Limb (tissue), 2 donors: ENCODE data around the gene CLDND1.
"Not testable (repeated sequence)": the region's sequence is repeated elsewhere in the genome, so short reads cannot be mapped to it uniquely, and the experiment has no call there.

ENCODE experiments used
- DNase-seq, 2 donors: peaks; one replicate each; pipeline ENCODE4 v3.0.0-alpha.2; 2016; ENCODE audit errors: extremely low spot score in 2 of 2

The CLDND1 gene

DNA sequence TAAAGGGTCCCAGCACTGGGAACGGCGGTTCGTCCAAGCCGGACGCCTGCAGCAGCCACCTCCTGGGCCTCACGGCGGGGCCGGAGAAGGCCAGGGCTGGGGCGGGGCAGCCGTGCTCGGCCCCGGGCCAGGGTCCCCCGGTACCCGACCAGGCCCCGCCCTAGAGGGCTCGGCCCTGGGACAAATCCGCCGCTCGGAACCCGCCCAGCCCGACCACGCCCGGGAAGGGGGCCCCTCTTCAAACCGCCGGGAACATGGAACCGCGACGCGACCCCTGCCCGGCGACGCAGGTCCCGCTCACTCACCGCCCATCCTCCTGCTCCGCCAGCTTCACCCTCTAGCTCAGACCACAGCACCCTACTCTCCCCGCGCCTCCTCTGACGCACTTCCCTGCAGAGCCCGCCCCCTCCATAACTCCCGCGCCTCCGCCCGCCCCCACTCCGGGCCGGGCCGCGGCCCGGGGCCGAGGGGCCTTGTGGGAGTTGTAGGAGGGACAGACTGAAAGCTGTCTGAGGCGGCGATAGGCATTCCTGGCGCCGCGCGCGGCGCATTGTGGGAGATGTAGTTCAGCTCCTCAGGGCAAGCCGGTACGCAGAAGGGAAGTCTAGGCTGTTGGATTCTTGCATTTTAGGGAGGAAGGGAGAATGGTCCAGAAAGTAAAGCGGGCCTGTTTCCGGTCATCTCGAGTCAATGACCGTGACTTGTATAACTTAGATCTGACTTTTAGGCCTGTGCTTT, at the start of gene CLDND1:
Gene CLDND1, minus strand, starts transcription at position 359 of the 738 bp plus-strand sequence. CDS start 1,478 bp downstream, outside the sequence.
- peak; percentile 95 to 97 for DNase-seq

DNA sequence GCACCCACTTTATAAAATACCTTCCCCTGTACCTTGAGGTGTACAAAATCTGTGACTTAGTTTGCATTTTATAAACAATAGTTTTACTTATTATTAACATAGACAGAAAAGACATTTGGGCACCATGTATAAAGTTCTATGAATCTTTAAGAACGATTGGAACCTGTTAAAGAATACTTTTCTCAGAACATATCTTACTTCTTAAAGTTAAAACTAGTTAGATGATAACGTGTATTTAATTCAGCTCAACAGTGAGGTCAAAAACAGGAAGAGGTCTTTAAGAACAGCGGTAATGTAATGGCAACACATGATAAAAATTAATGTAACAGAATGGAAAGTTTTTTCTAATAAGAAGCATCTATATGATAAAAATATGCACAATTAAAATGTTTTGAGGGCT, 45.7 kb upstream of the CLDND1 start:
- no peak for DNase-seq

DNA sequence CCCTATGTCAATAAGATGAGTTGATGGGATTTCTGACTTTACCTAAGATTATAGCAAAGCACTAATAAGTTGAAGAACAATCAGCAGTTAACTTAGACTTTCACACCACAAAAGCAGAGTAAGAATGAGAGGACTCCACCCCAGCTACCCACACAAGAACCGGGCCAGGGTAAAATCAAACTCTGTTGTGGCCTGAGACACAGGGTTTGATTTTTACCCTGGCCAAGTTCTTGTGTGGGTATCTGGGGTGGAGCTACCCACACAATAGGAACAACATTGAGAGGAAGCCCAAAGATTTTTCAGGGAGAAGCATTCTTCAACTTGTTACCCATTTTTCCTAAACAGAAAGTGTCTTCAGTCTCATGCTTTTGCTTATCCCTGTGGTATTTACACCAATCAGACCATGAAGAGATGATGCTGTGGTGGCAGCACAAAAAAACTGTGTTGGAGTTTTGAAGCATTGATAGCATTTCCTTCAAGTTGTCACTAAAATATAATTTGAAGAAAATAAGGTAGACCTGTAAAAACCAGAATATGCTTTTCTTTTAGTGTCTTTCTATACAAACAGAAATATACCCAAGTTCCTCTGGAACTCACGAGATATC, 45.1 kb upstream of the CLDND1 start:
- no peak for DNase-seq

DNA sequence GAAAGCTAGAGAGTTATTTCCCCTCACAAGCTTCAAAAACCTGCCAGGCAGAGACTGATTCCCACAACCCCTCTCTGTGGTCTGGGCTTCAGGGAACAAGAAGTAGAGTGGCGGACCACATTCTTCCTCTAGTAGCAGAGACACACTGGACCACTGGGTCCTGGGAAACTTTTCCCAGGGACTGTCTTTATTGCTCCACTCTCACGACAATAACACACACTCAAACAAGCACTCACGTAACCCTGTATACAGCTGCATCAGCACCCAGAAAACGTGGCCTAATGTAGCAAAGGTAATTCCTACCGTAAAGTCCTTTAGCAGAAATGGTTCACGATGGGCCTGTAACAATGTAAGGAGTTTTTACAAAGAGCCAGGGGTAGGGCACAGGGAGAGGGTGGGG, 43.1 kb upstream of the CLDND1 start:
- no peak for DNase-seq

DNA sequence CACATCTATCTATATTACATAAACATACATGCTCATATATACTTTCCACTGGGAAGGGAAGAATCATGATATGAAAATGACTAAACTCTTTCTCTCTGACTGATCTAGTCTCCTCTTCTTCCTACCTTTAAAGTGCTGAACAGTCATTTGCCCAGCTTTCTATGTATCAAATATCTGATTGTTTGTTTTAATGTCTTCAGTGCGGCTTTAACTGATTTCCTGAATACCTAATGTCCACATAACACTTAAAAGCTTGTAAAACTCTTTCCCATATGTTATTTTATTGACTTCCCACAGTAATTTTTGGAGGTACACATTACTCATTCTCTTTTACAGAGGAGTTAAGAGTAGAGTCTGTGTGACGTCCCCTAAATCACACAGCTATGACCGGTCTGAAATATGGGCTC, 42.5 kb upstream of the CLDND1 start:
- no peak for DNase-seq

DNA sequence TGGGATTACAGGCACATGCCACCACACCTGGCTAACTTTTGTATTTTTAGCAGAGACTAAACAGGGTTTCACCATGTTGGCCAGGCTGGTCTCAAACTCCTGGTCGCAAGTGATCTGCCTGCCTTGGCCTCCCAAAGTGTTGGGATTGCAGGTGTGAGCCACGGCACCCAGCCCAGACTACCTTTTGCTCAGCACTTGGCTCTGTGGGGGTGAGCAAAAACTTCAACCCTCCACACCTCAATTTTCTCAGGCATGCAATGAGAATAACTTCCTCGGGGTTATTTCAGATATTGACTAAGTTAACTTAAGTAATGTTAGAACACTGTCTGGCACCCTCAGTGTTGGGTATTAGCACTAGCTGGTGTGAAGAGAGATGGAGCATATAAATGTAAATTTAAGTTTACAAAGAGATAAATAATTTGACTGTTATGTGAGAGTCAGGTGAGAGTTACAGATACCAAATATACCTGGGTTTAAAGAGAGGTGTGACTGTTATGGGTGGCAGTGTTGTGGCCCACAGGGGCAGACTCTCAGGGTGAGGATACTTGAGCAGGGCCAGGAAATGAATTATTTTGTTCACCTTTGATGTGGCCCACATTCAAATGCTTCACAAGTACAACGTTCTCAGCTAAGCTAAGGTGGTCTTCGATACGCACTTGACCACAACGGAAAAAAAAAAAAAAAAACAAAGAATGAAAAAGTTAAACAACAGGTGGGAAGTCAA, 41.7 kb upstream of the CLDND1 start:
- no peak for DNase-seq

DNA sequence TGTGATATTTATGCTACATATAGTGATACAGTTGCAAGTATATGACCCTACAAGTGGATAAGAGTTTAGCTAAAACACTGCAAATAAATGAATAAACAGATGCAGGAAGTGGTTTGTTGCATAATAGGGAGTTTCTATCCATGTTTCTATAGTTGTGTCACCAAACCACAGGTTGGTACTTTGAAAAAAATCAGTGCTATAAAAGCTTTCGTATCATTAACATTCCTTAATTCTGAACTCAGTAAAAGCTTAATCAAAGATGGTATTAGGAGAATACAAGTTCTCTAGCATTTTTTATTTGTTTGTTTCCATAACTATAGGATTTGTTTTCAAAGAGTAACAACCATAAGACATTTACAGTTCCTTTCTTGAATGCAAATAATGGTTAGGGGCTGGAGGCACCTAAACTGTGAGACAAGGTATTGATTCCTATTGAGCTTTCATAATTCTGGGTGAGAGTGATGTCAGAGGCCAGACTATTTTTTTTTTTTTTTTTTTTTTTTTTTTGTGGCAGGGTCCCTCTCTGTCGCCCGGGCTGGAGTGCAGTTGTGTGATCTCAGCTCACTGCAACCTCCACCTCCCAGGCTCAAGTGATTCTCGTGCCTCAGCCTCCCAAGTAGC, 41.1 kb upstream of the CLDND1 start:
- DNase-seq: no peak

DNA sequence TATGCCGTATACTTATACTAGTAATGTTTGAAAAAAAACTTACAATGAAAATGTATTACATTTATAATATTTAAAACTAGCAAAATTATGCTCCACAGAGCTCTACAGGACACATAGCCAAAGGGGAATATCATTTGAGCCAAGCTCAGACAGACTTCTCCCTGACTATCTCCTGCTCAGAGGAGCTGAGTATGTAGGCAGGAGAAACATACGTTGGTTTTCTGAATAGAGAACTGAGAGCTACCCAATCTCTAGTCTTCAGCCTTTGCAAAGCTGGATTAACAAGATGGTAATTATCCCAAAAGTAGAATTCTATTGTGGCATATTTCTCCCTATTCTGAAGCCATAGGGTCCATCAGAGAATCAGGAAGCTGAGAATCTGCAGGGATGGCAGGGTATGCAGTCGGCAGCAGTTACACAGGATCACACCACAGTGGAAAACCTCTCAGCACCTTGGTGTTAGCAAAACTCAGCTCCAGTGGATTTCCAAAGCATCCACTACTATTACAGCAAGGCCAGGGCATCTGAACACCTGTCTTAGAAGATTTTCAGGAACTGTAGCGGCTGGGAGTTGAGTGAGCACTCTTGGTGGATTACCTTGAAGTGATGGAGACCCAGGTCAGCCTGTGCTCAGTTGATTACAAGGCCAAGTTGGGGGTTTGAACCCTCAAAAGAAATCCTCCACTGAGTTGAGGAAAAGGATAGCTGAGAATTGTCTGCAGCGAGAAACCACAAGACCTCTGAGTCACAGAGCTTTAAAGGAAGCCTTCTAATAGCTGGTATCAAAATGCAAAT, 39.2 kb upstream of the CLDND1 start:
- no peak for DNase-seq

DNA sequence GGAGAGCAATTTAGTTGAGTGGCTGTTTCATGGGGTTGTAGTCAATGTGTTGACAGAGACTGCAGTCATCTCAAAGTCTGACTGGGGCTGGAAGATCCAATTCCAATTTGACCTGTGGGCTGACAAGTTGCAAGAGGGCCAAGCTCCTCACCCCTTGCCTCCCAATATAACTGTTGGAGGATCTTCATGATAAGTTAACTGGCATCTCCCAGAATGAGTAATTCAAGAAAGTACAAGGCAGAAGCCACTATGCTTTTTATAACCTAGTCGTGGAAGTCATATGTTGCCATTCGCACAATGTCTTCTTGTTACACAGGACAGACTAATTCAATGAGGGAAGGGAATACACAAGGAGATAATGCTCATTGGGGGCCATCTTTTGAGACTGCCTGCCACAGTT, 38.2 kb upstream of the CLDND1 start:
- no peak for DNase-seq

DNA sequence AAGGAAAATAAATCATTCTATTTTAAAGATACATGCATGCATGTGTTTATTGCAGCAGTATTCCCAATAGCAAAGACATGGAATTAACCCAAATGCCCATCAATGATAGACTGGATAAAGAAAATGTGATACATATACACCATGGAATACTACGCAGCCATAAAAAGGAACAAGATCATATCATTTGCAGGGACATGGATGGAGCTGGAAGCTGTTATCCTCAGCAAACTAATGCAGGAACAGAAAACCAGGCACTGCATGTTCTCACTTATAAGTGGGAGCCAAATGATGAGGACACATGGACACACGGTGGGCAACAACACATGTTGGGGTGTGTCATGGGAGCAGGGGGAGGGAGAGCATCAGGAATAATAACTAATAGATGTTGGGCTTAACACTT, 37.1 kb upstream of the CLDND1 start:
- not testable (repeated sequence) for DNase-seq

DNA sequence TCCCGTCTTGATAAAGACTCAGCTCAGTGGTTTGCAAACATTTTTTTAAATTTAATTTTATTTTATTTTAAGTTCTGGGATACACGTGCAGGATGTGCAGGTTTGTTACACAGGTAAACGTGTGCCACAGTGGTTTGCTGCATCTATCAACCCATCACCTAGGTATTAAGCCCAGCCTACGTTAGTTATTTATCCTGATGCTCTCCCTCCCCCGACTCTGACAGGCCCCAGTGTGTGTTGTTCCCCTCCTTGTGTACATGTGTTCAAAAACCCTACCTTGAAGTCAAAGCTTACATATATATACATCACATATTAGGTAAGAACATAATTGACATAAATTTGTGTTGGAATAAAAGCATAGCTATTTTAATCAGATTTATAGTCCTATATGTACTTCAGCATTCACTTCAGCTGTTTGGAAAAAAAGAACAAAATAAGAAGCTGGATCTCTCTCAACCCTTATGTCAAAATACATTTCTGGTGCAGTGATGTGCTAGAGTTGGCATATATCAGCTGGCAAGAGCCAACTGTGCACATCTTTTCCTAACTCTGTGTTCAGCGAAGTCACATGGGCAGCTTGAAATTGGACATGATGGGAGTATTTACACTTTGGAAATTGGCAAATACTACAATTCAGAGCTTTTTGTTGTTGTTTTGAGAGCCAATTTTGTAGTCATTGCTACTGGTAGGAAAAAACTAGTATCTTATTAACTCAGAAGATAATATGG, 35.6 kb upstream of the CLDND1 start:
- no peak for DNase-seq

DNA sequence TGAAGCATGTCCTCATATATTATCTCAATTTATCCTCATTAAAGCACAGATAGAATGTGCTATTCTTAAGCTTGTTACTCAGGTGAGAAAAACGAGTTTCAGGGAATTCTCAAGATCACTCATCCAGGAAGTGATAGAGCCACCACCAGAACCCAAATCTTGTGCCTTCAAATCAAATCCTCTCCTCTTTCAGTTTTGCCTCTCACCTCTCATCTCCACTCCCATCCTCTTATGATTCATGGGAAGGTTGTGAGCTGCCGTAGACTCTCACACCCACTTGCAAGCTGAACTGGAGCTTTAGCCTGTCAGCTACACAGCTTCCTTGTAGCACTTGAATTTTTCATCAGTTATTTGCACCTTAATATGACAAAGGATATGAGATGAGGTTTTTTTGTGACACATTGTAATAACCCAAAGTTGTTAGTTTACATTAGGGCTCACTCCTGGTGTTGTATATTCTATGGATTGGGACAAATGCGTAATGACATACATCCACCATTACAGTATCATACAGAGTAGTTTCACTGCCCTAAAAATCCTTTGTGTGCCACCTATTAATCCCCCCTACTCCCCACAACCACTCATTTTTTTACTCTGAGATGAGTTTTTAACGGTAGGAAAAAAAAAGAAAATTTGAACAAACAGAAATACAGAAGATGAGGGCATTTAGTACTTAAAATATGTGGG, 34.8 kb upstream of the CLDND1 start:
- DNase-seq: no peak

DNA sequence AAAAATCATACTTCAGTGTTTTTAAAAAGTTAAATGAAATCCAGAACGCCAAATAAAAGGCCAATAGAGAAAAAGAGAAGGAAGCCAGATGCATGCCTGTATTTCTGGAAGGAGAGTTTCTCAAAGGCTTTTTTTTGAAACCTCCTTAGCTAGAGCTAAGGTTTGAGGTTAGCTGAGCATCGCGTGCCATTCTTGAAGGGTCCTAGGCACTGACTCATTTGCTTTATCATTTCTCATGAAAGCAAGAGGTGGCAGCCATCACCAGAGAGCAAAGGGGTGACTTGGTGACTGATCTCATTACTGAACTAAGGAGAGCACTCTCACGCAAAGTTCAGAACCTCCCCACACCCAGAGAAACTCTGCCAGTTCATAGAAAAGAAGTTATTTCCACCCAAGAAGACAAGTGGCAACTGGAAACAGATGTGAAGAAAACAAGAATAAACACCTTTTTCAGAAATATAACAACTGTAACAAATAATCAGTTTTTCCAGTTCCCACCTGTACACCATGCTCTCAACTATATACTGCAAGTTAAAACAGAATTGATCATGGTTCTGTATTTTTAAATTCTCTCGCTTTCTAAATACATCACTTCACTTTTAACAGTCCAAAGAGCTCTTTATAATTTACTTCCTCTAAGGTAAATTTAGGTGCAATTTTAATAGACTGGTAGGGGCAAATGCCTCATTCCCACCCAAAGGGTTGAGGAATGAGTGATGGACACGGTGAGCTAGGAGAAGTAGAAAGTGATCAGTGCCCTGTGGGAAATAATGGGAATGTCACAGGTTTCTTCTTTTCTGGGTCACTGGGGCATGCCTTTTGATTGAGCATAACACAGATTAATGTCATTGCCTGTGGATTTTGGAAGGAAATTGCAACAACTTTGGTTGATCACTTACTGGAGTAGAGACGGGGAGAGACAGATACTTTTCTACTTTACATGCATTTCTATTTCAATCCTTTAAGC, 33.7 kb upstream of the CLDND1 start:
- DNase-seq: no peak

DNA sequence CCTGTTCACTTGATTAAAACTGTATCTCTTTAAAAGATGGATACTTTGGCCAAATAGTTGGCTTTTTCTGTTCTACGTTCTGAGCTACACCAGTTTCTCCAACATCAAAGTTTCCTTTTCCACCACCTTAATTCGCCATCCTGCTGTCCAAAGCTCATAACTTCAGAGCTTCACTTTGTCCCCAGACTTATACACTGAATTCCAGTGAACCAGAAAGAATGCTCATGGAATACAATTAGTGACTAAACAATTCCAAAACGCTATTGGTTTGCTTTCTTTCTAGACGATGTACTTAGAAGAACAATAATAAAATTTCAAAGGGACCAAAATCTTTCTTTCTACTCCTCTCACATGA, 32.3 kb upstream of the CLDND1 start:
- no peak for DNase-seq

DNA sequence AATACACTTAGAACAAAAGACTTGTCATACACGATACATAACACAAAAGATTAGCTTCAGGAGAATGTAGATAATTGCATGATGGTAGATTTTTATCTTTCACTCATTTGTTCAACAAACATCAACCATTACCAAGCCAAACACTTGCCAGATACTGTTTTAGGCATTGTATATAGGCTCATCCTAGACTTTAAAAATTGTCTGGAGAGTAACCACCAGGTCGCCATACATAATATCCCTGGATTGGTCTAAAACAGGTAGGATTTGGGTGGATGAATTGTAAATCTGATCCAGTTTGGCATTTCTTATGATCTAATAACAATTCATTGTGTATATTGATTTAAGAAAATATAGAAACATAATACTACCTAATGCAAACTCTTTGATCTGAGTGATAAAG, 31.9 kb upstream of the CLDND1 start:
- no peak for DNase-seq

DNA sequence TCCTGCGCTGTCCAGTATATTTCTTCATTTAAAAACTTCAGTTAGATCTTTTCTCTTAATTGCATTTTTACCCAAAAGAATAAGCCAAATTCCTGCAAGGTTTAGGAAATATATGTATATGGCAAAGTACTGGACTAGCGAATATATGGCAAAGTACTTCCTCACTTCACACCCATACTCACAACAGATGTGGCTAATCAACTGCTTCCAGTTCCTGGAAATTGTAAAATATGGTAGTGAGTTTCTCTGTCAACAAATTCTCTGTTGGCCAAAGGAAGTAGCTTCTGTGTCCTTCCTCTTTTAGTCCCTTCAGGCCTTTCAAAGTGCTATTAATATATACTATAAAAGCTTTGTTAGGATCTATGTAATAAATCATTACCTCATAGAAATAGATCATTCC, 31.1 kb upstream of the CLDND1 start:
- DNase-seq: no peak

DNA sequence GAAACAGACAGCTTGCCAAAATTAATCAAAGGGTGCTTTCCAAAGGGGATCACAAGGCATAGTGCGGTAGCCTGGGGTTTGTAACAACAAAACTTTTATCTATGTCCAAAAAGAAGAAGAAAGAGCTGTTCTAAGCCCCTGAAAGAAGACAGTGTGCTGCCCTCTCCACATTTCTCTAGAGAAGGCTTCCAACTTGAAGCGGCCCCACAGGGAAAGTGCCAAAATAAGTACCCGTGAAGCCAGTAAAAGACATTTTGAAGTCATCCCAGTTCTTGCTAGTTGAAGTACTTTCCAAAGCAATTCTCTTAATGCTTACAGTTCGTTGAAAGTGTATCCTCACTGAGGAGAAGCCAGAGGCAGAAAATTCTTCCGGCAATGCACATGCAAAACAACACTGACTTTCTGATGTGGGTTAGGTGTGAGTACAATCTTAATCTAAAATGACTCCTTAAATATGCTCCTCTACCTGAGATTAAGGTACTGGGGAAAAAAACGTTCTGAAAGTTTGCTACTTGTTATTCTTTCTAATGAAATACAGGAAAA, 30.4 kb upstream of the CLDND1 start:
- DNase-seq: no peak

DNA sequence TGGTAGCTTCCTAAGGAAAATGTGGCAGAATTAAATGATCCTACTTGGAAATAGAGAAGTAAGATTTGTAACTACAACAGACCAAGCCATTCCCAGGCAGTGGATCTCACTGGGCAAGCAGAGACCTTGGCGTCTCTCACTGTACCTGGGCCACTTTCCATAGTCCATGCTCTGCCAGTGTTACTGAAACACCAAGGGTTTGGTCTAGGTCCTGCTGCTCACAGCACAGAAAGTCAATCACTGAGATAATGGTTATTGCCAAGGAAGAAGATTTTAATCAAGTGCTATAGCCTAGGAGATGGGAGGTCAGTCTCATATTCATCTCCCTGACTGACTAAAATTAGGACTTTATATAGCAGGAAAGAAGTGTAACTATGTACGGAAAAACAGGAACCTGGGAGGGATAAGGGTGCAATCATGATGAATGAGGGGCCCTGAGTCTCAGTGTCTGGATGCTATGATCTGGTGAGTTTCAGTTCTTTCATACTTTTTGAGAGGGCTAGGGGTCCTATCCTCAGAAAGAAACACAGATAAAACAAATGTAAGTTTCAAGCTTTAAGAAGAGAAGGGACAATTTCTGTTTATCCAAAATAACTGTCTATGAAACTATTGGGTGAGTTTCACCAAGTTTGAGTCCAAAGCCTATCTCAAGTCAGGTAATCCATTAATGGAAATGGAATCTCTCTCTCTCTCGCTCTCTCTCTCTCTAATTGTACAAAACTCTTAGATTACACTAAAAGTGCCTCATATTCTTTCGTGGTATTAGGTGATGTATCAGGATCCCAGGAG, 29.7 kb upstream of the CLDND1 start:
- no peak for DNase-seq
